Measurements from ENCODE around the gene INA.
A peak's percentile ranks its signal among the peaks of the same experiment; 100 is the strongest.
"Not testable (repeated sequence)": the region's sequence is repeated elsewhere in the genome, so short reads cannot be mapped to it uniquely, and the experiment has no call there.

INA gene

DNA sequence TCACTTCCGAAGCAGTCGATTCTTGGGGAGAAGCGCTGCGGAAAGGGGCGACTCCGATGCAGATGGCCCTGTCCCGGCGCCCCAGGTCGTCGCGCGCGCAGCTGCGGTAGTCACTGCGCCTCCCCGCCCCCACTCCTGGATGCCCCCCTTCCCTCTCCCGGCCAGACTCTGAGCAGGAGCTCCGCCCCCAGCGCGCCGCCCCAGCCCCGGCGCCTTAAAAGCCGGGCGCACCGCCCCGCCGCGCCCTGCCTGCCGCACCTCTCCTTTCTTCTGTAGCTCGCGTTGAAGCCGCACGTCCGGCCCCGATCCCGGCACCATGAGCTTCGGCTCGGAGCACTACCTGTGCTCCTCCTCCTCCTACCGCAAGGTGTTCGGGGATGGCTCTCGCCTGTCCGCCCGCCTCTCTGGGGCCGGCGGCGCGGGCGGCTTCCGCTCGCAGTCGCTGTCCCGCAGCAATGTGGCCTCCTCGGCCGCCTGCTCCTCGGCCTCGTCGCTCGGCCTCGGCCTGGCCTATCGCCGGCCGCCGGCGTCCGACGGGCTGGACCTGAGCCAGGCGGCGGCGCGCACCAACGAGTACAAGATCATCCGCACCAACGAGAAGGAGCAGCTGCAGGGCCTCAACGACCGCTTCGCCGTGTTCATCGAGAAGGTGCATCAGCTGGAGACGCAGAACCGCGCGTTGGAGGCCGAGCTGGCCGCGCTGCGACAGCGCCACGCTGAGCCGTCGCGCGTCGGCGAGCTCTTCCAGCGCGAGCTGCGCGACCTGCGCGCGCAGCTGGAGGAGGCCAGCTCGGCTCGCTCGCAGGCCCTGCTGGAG lies at the start of gene INA:
INA (plus strand) TSS at position 243 of the 817 bp plus-strand sequence; CDS start at position 317, 74 bp downstream.
- DNase-seq: peak; percentile 1

DNA sequence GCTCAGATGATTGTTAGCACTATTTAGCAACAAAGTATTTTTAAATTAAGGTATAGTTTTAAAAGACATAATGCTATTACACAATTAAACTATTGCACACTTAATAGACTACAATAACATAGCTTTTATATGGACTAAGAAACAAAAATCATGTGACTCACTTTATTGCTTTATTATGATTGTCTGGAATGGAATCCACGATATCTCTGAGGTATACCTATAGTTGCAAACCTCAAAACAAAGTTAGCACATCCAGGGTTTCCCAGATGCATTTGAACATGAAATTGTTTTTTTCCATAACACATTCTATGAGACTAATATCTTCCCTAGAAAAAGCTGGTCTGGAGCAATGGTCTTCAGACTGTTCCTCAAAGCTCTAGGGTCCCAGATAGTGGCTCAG lies 49.5 kb upstream of the INA start:
- DNase-seq: no peak

DNA sequence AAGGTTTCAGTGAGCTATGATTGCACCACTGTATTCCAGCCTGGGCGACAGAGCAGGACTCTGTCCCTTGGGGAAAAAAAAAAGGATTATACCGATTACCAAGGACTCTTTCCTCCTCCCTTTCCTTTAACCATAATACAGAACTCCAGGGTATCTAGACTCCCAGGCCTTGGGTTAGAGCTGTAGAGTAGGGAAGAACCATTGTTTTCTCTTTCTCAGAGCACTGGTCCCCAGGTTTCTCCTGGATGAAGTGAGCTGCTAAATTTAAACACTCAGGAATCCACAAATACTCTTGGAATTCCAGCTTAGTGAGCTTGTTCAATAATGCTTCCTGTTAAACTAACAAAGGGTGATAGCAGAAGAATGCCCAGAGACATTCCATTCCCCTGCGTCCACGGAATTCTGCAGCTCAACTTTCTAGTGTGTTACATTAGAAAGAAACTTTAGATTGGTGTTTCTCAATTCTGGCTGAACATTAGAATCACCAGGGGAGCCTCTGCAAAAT lies 45.8 kb upstream of the INA start:
- no peak for DNase-seq

DNA sequence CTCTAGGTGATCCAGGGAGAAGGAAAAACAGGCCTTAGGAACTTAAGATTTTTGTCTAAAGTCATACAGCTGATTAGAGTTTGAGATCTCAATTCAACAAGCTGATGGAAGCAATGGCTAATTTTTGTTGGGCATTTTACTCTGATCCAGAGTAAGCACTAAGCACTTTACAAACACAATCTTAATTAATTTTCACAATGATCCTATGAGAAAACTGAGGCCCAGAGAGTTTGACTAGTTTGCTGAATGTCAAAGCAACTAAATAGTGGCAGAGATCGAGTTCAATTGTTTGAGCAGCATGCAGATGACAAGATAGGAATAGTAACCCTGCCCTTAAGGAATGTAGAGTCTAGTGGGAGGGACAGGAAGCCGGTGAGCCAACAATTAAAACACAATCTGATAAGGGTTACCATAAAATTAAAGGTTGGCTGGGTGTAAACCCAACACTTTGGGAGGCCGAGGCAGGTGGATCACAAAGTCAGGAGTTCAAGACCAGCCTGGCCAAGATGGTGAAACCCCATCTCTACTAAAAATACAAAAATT lies 44.7 kb upstream of the INA start:
- DNase-seq: no peak

DNA sequence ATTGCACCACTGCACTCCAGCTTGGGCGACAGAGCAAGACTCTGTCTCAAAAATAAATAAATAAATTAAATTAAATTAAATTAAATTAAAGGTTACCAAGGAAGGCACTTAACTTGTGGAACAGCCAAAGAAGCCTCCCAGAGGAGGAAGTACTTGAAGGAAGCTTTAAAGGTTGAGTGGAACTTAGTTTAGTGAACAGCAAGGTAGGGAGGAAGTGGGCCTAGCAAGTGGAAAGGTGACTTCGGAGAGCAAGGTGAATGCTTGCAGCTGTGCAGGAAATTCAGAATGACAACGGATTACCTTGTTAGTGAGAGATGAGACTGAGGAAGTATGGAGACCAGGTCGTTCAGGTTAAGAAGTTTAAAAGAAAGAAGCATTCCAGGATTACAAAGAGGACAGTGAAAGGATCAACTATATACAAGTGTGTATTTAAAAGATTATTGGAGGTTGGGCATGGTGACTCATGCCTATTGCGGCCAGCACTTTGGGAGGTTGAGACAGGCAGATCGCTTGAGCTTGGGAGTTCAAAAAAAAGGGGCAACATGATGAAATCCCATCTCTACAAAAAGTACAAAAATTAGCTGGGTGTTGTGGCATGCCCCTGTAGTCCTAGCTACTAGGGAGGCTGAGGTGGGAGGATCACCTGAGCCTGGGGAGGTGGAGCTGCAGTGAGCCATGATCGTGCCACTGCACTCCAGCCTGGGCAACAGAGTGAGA lies 44.0 kb upstream of the INA start:
- no peak for DNase-seq

DNA sequence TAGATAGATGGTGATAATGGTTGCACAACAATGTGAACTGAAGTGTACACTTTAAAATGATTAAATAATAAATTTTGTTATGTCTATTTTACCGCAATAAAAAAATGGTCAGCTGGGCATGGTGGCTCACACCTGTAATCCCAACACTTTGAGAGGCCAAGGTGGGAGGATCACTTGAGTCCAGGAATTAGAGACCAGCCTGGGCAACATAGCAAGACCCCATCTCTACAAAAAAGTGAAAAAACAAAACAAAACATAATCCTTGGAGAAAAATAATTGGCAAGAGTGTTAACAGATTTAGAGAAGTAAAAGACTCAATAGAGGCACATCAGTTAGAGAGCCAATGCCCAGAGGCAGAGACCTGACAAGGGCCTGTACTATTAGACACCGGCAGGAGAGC lies 41.2 kb upstream of the INA start:
- no peak for DNase-seq

DNA sequence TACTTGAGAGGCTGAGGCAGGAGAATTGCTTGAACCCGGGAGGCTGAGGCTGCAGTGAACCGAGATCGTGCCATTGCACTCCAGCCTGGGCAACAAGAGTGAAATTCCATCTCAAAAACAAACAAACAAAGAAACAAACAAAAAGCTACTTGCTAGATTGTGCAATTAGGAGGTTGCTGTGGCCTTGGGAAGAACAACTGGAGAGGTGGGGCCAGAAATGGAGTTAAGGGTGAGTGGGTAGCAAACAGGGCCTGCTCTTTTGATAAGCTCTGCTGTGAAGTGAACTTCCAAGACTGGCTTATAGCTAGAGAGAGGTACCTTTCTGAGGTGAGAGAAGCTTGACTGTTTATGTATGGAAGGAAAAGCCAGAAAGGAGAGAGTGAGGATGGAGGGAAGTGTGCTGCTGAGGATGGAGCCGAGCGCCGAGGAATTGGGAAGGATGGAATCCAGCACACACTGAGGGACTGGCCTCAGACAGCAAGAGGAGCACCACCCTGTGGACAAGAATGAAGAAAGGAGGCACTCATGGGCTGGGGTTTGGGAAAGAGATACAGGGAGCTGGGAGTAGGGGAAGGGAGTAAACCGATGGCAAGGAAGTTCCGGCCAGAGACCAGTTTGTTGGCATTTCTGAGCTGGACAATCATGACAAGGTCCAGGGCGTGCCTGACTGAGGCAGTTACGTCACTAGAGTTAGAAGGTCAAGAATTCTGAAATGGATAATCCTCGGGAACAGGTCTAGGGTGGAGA lies 38.3 kb upstream of the INA start:
- no peak for DNase-seq

DNA sequence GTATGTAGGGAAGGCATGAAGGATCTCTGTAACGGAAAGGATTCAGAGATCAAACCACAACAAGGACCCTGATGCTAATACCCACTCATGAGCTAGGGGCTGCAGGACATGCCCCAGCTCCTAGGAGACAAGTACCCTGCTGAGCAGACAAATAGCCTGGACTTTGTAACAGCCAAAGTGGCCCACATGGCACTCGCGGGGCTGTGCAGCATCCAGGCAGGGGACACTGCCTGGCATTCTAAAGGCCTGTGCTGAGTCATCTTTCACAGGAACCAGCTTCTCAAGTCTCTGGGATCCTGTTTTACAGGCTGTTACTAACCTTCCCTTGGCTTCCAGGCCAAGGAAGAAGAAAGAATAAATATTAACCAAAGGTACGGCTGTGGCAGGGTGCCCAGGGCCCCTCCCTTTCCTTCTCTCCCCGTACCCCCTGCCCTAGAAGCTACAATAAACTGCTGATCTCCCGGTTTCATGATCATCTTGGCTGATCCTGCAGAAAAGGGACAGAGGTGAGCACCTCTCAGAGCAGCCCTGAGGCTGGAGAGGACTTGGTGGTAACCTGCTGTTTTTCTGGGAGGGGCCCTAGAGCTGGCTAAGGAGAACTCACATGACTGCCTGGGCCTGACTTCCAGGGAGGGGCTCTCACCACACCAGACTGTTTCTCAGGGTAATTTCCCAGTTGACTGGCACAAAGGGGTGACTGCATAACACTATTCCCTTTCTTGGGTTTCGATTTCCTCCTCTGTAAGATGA lies 35.5 kb upstream of the INA start:
- no peak for DNase-seq

DNA sequence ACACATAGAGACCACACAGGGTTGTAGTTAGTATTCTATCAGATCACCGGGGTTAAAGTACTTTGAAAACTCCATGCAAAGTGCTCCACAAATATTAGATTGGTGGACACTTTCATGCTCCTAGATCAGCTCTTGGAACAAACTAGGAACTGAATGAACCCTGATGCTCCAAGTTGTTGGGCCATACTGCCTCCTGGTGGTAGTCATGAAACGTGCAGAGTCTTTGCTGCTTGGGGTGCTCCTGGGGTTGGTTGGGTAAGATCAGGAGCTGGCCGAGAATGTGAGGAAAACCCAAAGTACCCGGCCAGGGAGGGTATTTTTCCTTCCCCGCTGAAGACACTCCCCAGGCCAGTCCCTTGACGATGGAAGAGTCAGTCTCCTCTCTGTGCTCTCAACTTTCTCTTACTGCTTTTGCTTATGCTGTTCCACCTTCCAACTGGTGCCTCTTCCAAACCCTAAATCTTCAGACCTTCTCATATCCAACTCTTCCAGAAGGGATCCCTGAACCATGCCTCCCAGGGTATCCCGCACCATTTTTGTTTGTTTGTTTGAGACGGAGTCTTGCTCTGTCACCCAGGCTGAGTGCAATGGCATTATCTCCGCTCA lies 32.2 kb upstream of the INA start:
- peak; percentile 56 for DNase-seq

DNA sequence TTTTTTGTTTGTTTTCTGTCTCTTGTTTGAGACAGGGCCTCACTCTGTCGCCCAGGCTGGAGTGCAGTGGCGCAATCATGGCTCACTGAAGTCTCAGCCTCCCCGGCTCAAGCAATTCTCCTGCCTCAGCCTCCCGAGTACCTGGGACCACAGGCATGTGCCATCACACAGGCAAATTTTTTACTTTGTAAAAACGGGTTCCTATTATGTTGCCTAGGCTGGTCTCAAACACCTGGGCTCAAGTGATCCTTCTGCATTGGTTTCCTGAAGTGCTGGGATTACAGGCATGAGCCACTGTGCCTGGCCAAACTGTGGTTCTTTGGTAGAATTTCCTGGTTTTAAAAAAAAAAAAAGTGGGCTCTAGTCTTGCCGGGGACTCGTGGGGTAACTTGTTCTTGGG lies 31.4 kb upstream of the INA start, which contains the start of gene RPEL1:
RPEL1 (plus strand) TSS at position 301 of the 400 bp plus-strand sequence. CDS start 110 bp downstream, outside the sequence.
- DNase-seq: not testable (repeated sequence)

DNA sequence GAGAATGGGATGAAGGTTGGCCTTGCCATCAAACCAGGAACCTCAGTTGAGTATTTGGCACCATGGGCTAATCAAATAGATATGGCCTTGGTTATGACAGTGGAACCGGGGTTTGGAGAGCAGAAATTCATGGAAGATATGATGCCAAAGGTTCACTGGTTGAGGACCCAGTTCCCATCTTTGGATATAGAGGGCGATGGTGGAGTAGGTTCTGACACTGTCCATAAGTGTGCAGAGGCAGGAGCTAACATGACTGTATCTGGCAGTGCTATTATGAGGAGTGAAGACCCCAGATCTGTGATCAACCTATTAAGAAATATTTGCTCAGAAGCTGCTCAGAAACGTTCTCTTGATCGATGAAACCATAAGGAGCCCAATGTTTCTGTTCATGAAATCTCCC lies 30.6 kb upstream of the INA start:
- DNase-seq: no peak

DNA sequence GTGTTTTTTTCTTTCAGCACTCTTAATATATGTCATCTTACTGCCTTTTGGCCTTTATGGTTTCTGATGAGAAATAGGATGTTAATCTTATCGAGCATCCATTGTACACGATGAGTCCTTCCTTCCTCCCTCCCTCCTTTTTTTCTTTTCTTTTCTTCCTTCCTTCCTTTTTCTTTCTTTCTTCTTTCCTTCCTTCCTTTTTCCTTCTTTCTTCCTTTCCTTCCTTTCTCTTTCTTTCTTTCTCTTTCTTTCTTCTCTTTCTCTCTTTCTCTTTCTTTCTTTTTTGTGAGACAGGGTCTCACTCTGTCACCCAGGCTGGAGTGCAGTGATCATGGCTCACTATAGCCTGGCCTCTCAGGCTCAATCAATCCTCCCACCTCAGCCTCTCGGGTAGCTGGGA lies 22.8 kb upstream of the INA start:
- DNase-seq: no peak

DNA sequence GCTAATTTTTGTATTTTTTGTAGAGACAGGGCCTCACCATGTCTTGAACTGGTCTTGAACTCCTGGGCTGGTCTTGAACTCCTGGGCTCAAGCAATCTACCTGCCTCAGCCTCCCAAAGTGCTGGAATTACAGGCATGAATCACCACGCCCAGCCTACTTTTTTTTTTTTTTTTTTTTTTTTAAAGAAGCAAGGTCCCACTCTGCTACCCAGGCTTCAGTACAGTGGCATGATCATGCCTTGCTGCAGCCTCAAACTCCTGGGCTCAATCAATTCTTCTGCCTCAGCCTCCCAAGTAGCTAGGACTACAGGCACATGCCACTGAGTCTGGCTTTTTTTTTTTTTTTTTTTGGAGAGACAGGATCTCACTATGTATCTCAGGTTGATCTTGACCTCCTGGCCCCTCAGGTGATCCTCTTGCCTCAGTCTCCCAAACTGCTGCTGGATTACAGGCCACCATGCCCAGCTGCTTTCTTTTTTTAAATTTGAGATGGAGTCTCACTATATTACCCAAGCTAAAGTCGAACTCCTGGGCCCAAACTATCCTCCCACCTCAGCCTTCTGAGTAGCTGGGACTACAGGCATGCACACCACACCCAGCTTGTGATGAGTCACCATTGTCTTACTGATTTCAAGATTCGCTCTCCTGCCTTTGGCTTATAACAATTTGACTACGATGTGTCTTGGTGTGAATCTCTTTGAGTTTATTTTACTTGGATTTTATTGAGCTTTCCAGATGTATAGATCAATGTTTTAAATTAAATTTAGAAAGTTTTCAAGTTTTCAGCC lies 22.2 kb upstream of the INA start:
- DNase-seq: no peak

DNA sequence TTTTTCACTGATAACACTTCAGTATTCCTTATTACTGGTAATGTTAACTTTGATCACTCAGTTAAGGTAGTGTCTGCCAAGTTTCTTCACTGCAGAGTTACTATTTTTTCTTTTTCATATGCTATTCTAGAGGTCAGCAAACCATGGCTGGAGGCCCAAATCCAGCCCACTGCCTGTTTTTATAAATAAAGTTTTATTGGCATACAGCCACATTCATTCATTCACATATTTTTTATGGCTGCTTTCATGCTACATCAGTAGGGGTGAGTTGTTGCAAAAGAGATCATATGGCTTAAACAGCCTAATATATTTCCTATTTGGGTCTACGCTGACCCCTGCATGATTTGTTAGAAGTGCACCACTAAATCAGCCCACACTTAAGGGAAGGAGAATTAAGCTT lies 20.3 kb upstream of the INA start:
- DNase-seq: no peak

DNA sequence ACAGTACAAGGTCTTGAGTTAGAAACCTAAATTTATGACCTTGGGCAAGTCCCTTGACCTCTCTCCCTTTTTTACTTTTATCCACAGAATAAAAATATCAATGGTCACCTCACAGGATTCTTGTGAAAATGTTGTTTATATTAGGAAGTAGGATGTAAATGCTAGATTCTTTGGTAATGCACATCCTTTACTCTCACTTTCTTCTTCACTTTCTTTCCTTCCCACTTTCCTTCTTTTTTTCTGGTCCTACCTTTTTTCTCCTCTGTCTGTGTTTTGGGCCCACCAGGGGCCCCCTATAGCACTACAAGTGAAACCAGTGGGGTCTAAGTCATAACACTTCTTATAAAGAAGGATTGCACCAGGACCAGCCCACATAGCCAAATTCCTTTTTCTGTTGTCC lies 19.1 kb upstream of the INA start:
- no peak for DNase-seq

DNA sequence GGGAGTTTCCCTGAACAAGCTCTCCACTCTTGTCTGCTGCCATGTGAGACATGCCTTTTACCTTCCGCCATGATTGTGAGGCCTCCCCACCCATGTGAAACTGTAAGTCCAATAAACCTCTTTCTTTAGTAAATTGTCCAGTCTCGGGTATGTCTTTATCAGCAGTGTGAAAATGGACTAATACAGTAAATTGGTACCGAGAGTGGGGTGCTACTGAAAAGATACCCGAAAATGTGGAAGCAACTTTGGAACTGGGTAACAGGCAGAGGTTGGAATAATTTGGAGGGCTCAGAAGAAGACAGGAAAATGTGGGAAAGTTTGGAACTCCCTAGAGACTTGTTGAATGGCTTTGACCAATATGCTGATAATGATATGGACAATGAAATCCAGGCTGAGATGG lies 18.0 kb upstream of the INA start:
- not testable (repeated sequence) for DNase-seq

DNA sequence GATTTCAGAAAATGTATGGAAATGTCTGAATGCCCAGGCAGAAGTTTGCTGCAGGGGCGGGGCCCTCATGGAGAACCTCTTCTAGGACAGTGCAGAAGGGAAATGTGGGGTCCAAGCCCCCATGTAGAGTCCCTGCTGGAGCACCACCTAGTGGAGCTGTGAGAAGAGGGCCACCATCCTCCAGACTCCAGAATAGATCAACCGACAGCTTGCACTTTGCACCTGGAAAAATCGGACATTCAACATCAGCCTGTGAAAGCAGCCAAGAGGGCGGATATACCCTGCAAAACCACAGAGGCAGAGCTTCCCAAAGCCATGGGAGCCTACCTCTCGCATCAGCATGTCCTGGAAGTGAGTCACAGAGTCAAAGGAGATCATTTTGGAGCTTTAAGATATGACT lies 16.9 kb upstream of the INA start:
- DNase-seq: no peak

DNA sequence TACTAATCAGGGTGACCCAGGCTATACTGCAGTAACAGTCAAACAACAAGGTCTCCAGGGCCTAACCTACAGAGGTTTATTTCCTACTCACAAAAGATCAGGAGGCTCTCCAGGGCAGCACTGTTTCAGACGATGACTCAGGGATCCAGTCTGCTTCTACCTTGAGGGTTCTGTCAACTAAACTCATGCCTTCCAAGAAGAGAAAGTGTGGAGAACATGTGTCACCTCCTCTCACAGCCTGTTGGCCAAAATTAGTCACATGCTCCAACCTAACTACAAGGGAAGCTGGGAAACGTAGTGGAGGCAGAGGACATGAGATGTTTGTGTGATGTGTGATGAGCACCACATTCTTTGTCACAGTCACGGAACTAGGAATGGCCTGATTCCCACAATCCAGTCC lies 14.7 kb upstream of the INA start:
- no peak for DNase-seq

DNA sequence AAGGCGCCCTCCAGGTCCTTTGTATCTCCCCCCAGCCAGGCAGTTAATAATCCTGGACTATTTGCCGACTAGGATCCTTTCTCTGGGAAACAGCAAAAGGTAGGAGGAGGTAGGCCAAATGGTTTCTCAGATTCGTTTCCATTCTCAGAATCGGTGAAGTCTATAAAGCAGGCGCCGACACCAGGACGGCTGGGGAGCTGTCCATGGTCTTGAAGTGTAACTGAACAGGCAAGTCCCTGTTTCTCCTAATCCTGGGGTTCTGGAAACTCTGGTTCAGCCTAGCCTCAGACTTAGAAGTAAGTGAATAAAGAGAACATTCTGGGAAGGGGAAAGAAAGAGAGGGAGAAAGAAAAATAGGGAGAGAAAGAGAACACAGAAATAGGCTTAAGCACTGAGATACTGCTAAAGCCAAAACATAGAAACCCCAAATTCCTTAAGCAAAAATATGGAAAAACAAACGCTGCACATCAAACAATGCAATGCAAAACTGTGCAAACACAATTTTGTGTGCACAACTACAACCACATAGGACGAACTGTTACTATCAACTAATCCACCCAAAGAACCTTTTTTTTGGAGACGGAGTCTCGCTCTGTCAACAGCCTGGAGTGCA lies 11.1 kb upstream of the INA start:
- DNase-seq: peak; percentile 20

DNA sequence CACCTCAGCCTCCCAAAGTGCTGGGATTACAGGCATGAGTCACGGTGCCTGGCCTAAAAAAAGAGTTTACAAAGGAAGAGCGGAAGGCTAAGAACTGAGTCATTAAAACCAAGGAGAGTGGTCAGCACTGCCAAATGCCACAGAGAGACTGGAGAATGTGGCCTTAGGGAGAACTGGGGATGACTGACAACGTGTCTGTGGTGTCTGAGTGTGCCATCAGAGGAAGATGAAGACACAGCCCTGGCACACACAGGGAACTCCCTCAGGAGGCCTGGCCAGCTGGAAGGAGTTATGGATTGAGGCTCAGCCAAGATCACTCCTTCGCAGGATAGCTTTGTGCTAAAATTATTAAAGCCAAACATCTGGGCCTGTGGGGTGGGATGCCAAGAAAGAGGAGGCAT lies 3.9 kb upstream of the INA start:
- DNase-seq: no peak

Measured in activated CD4-positive, alpha-beta T cell treated with anti-CD3 and anti-CD28 coated beads, Interleukin-2, amount 50 U/mL, for 1 hour (primary cell).